RKO (cell line): ENCODE measurements around the gene USP26.
A peak's percentile ranks its signal among the peaks of the same experiment; 100 is the strongest.
"Not testable (repeated sequence)": the region's sequence is repeated elsewhere in the genome, so short reads cannot be mapped to it uniquely, and the experiment has no call there.

Experiments used
- DNase-seq: peaks from one replicate; pipeline ENCODE4 v3.0.0-alpha.2; 2016; ENCODE audit warnings: low spot score

The USP26 gene

DNA sequence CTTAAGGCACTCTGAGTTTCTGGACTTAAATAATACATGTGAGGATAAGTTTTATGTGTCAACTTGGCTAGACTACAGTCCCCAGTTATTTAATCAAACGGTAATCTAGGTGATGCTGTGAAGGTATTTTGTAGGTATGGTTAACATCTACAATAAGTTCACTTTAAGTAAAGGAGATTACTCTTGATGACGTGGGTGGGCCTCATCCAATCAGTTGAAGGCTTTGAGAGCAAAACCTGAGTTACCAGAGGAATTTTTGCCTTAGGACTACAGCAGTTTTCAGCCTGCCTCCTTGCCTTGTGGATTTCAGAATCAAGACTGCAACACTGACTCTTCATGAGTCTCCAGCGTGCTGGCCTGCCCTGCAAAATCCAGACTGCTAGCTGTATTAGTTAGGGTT is 78.7 kb downstream of the USP26 start:
- no peak for DNase-seq

DNA sequence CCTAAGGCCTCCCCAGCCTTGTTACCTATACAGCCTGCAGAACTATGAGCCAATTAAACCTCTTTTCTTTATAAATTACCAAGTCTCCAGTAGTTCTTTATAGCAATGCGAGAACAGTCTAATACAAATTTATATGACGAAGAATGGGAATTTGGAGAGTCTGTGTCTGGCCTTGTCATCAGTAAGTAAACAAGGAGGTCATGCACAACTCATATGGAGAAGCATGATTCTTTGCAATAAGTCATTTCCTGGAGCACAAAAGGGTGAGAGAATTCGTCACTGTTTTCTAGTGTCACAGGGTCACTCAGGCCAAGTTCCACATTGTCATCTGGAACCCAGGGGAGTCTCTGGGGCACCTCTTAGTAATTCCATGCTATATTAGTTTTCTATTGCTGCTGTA is 89.5 kb downstream of the USP26 start:
- no peak for DNase-seq

DNA sequence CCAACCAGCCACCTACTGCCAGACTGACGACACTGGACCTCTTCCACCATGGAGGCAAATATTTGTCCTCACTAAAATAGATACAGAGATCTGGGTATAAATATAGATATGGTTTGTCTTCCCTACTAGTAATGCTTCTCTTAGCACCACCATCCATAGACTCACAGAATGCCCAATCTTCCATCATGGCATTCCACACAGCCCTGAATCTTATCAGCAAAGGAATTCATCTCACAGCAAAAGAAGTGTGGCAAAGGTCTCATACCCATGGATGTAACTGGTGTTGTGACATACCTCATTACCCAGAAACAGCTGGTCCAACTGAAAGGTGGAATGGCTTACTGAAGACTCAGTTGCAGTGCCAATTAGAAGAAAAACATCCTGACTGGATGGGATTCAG is 91.3 kb downstream of the USP26 start:
- no peak for DNase-seq

DNA sequence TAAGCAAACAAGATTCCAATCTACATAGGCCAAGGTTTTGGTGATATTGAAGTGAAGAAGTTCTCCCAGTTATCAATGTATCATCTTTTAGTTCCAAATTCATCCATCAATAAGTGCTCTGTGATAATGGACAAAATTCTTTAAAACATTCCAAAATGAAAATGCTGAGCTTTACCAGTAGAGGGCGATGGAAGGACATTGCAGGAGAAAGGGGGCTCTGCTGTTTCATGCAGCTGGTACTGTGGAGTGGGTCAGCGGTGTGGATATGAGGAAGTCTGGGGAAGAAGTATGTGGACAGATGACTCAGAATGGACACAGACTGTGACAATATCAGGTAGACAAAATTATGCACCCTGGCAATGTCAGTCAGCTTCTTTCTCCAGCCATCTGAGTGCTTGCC is 91.9 kb downstream of the USP26 start:
- peak; percentile 10 for DNase-seq

DNA sequence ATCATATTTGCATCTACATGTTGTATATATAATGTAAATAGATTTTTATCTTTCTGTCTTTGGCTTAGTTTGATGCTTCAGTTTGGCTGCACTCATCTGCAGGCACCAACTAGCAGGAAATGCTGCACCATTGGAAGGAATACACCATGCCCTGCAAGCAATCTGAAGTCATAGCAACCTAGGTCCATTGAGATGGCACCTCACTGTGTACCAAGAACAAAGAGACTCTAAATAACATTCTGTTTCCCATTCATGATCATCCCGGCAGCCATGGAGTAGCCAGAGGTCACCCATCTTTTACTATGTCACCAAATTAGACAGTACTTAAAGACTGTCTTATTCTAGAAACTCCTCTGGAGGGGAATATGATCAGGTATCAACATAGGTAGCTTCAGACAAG is 97.7 kb downstream of the USP26 start:
- no peak for DNase-seq

DNA sequence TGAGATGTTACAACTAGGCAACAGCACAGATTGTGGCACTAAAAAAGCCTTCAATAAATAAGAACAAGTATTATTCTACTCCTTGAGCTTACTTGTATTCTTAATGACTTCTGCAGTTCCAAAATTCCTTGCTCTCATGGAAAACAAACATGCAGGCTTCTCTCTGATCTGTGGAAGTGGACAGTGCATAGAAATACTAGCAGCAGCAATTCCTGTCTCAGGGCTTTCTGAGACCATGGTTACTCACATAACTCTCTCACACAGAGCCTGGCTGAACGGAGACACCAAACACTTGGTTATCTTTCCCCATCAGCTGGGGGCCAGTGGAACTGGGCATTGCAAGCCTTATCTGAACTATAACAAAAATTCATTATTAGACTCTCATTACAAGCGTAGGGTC is 106.1 kb downstream of the USP26 start:
- no peak for DNase-seq

DNA sequence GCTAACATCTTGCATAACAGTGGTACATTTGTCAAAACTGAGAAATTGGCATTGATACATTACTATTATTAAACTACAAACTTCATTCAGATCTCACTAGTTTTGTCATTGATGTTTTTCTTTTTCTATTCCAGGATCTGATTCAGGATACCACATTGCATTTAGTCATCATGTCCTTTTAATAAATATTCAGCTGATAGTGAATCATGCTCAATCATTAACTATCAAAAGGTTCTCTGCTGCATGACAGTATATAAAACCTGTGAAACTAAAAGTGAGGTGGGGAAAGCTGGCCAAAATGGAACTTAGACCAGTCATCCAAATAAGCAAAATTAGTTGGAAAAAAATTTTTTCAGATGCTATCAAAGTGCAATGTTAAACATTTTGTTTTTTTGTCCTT is 110.4 kb downstream of the USP26 start:
- DNase-seq = no peak

DNA sequence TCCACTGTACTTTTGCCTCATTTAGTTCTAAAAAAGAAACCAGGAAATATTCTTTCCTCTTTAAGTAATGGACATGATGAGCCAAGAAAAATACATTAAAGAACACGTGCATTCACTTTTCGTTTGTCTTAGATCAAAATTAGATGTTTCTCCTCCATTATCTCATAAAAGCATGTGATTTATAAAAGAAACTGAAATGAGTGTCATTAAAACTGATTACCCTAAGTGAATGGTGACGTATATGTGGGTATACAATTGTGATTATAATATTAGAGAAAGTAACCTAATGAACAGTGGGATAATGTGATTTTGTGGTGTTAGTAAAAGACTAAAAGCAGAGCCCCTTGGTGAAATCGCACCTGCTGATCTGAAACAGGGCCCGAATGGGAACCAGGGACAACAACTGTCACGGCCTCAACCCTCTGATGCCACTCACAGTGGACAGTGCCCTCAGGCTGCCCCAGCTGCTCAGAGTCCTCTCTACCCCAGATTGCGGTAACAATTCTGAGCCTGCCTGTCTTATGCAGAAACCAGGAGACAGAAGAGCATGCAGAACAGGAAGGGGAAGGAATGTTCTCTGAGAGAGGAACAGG is 112.8 kb downstream of the USP26 start:
- no peak for DNase-seq

DNA sequence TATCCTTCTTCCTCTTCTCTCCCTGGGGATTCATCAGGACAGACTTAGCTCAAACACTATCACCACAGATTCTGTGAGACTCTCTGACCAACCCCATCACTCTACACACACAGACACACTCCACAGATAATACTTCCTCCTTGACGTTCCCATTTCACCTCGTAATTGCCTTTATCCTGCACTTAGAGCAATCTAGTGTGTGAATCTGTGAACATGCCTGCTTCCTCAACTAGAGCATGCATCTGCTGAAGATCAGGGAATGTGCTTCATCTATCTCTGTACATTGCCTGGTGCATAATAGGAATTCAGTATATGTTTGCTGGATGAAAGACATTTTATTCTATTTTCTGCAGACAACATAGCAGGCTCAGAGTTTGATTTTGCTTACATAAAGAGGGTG is 113.4 kb downstream of the USP26 start:
- DNase-seq = no peak

DNA sequence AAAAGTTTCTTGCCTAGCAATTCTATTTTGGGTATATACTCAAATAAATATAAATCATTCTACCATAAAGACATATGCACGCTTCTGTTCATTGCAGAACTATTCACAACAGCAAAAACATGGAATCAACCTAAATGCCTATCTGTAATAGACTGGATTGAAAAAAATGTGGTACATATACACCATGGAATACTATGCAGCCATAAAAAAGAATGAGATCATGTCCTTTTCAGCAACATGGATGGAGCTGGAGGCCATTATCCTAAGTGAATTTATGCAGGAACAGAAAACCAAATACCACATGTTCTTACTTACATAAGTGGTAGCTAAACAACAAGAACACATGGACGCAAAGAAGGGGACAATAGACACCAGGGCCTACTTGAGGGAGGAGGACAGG is 116.9 kb downstream of the USP26 start:
- DNase-seq = not testable (repeated sequence)
